Amygdala (tissue), 56 donors: ENCODE data around the gene CCDC88B.

Source experiments
- DNase-seq, 56 donors: peaks; one replicate each; lab custom pipeline; 2025; lab: John Stamatoyannopoulos, UW

CCDC88B gene

GRCh38 chr11:64378335-64378880, 38.4 kb downstream of the CCDC88B start:
- DNase-seq = peak in 4 of 56 donors; percentile 12 to 42 (median 20)

GRCh38 chr11:64379160-64379559, 39.2 kb downstream of the CCDC88B start:
- DNase-seq = no peak

- no peak for DNase-seq
Observed at GRCh38 chr11:64379817-64380709, 40.1 kb downstream of the CCDC88B start.

GRCh38 chr11:64381350-64381749, 41.3 kb downstream of the CCDC88B start:
- DNase-seq = no peak

GRCh38 chr11:64382047-64382446, 42.0 kb downstream of the CCDC88B start:
- DNase-seq = no peak

- DNase-seq = no peak
Observed at GRCh38 chr11:64382586-64382985, 42.6 kb downstream of the CCDC88B start.

GRCh38 chr11:64383580-64383979, 43.6 kb downstream of the CCDC88B start:
- no peak for DNase-seq

- no peak for DNase-seq
Observed at GRCh38 chr11:64384028-64384737, 44.2 kb downstream of the CCDC88B start.

- DNase-seq = peak in 9 of 56 donors; percentile 7 to 50 (median 34)
Observed at GRCh38 chr11:64384981-64385944, 45.3 kb downstream of the CCDC88B start.

- DNase-seq = no peak
Observed at GRCh38 chr11:64385945-64386704, 46.1 kb downstream of the CCDC88B start.

GRCh38 chr11:64387916-64388315, 47.9 kb downstream of the CCDC88B start:
- no peak for DNase-seq

GRCh38 chr11:64388894-64389293, 48.9 kb downstream of the CCDC88B start:
- no peak for DNase-seq

GRCh38 chr11:64389851-64390250, 49.8 kb downstream of the CCDC88B start:
- no peak for DNase-seq

- DNase-seq = no peak
Observed at GRCh38 chr11:64390558-64390957, 50.6 kb downstream of the CCDC88B start.

- no peak for DNase-seq
Observed at GRCh38 chr11:64391839-64392238, 51.8 kb downstream of the CCDC88B start.

- peak in 2 of 56 donors; percentile 16 to 18 for DNase-seq
Observed at GRCh38 chr11:64395545-64396078, 55.6 kb downstream of the CCDC88B start.

- peak in 1 of 56 donors; percentile 10 for DNase-seq
Observed at GRCh38 chr11:64396079-64396591, 56.1 kb downstream of the CCDC88B start.

- DNase-seq = no peak
Observed at GRCh38 chr11:64400102-64400501, 60.1 kb downstream of the CCDC88B start.

GRCh38 chr11:64400667-64401066, 60.7 kb downstream of the CCDC88B start:
- DNase-seq = no peak
